GM21360 (cell line): ENCODE measurements around the gene IKZF4.
"Not testable (repeated sequence)": the region's sequence is repeated elsewhere in the genome, so short reads cannot be mapped to it uniquely, and the experiment has no call there.

Source experiments
- ATAC-seq: cut with Tn5 transposase; IDR thresholded peaks from one replicate; pipeline ENCODE4 v1.9.1; 2021; ENCODE audit warnings: mild to moderate bottlenecking, moderate library complexity; ENCODE audit not compliant: unreplicated experiment

The IKZF4 gene

GRCh38 chr12:56020423-56021184 lies at the start of gene IKZF4:
IKZF4 (plus strand) TSS chr12:56021043; CDS start chr12:56021494, 451 bp downstream.
- no peak for ATAC-seq

DNA sequence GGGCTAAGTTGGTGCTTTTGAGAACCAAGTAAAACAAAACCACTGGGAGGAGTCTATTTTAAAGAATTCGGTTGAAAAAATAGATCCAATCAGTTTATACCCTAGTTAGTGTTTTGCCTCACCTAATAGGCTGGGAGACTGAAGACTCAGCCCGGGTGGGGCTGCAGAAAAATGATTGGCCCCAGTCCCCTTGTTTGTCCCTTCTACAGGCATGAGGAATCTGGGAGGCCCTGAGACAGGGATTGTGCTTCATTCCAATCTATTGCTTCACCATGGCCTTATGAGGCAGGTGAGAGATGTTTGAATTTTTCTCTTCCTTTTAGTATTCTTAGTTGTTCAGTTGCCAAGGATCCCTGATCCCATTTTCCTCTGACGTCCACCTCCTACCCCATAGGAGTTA lies 48.8 kb upstream of the IKZF4 start:
- no peak for ATAC-seq

DNA sequence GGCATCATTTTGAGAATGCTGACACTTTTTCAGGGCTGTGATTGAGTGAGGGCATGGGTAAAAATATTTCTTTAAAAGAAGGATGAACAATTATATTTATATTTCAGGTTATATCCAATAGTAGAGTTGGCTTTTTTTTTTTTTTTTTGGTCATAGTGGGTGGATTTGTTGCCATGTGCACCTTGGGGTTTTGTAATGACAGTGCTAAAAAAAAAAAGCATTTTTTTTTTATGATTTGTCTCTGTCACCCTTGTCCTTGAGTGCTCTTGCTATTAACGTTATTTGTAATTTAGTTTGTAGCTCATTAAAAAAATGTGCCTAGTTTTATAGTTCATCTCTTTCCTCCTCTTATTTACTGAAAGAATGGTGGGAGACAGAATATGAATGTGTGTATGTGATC lies 48.4 kb upstream of the IKZF4 start:
- no peak for ATAC-seq

DNA sequence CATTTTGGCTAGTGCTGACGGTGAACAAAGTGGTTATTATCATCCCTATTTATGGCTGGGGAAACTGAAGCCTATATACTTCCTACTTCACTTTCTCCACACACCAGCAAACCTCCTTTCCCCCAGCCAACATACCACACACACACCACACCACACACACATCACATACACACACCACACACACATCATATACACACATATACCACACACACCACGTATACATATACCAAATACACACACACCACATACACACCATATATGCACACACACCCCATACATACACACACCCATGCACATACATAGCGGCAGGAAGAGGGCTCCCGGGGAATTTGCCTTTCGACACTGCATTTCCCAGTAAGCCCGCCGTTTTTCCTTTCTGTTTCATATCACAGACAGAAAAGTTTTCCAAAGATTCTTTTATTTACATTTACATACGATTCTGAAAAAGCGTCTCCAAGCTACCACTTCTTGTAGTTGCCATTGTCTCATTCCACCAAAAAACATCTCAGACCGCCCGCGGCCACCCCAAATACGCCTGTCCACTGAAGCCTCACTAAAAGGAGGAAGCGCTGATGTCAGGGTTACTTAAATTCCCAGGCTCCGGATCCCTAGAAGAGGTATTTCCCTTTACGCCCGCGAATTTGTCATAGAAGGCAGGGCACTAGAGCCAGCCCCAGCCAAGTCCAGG lies 47.8 kb upstream of the IKZF4 start:
- ATAC-seq = no peak

- ATAC-seq = peak; percentile 89
Measured at GRCh38 chr12:55973599-55974307, 47.1 kb upstream of the IKZF4 start, which contains the start of gene RAB5B. RAB5B (plus strand) TSS chr12:55974078; CDS start chr12:55986961, 12,883 bp downstream.

- peak; percentile 11 for ATAC-seq
Measured at GRCh38 chr12:55974308-55974730, 46.5 kb upstream of the IKZF4 start.

- no peak for ATAC-seq
Measured at GRCh38 chr12:55978393-55978792, 42.5 kb upstream of the IKZF4 start.

DNA sequence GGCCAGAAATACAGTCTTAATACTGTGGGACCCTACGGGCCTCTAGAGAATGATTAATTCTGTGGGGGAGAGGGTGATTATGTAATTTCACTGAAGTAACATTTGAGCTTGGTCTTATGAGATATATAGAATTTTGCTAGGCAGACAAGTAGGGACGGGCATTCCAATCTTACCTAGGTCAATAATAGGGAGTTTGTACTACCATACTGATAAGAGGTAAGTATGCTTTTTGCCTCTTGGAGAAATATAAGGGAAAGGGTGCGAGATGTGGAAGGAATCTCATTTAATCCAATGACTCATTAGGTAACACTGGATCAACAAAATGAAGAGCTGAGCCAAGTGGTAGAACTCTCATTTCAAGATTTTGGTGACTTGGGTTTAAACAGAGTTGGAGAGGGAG lies 41.8 kb upstream of the IKZF4 start:
- no peak for ATAC-seq

DNA sequence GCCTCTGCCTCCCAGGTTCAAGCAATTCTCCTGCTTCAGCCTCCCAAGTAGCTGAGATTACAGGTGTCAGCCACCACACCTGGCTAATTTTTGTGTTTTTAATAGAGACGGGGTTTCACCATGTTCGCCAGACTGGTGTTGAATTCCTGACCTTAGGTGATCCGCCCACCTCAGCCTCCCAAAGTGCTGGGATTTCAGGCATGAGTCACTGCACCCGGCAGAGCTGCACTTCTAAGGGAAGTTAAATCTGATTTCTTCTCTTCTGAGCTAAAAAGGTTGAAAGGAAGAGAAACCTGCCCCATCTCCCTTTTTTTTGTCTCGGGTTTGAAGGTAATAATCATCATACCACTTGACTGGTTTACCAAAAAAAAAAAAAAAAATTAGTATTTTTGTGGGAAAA lies 39.0 kb upstream of the IKZF4 start:
- not testable (repeated sequence) for ATAC-seq

DNA sequence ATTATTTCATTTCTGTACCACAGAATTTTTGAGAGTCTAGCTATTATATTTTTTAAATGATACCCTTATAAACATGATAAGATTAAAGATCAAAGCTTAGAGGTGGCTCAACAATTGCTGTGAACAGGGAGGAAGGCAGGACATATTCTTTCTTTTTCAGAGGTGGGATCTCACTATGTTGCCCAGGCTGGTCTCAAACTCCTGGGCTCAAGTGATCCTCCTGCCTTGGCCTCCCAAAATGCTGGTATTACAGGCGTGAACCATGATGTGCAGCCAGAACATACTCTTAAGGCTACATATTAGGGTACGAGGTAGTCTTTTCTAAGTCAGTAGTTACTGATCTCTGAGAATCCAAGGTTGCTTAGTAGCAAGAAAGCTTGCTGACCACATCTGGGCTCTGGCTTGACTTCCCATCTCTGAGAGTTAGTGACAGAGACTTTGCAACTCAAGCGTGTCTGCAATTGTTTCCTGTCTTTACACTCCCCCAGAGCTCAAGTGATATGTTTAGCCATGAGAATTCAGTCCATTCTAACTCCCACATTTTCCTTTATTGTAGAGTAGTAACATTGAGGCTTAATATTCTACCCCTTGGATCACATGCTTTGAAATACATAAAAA lies 38.4 kb upstream of the IKZF4 start:
- peak; percentile 81 for ATAC-seq

DNA sequence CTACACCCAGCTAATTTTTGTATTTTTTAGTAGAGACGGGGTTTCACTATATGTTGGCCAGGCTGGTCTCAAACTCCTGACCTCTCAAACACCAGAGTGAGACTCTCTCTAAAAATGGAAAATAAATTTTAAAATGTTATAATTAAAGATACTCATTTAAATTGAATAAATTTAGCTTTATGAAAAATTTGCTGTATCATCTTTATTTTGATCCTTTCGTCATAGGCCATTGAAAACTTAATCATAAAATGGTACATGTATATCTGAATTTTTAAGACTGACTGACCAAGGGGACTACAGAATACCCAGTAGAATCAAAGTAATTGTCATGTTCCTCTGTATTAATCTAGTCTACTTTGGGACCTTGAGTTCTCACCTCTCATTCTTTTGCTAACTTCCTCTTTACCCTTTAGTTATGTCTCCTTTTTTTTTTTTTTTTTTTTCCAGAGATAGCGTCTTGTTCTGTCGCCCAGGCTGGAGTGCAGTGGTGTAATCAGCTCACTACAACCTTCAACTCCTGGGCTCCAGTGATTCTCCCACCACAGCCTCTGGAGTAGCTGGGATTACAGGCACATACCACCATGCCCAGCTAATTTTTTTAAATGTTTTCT lies 37.5 kb upstream of the IKZF4 start:
- ATAC-seq = no peak

DNA sequence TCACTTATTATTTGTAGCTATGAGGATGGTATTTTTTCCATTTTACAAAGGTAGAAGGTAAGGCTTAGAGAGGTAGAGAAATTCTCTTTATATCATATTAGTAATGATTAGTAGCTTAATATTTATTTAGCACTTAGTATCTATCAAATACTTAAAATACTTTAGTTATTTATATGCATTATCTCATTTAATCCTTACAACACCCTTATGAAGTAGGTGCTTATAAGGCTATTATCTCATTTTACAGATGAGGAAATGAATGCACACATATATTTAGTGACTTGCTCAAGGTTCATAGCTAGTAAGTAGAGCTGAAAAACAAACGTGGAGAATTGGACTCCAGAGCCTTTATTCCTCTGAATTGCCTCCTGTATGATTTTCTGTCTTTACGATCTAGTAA lies 36.0 kb upstream of the IKZF4 start:
- no peak for ATAC-seq

DNA sequence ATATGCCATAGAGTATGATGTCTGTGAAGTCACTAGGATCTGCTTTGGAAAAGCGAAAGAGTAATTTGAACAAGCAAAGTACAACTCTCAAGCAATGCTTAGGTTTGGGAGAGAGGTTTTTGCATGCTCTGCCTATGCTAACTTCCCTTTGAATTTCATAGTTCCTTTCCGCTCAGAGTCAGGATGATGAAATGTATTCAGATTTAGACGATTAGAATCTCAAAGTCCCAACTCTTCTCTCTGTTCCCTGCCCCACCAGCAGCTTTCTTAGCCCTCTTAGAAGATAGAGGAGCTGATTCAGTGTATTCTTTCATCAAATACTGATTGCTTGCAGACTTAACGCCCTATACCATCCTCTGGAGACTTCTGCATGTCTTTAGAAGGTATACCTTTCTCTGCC lies 35.5 kb upstream of the IKZF4 start:
- ATAC-seq = no peak

DNA sequence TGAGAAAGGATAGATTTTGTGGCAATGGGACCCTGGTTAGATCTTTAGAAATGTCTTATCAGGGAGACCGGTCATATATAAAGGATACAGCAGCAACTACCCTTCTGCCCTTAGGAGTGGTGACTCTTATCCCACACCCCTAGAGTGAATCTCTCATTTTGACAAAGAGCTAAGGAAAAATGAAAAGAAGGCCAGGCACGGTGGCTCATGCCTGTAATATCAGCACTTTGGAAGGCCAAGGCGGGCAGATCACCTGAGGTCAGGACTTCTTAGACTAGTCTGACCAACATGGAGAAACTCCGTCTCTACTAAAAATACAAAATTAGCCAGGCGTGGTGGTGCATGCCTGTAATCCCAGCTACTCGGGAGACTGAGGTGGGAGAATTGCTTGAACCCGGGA lies 34.9 kb upstream of the IKZF4 start:
- not testable (repeated sequence) for ATAC-seq

GRCh38 chr12:55991110-55991509 lies 29.7 kb upstream of the IKZF4 start:
- no peak for ATAC-seq

DNA sequence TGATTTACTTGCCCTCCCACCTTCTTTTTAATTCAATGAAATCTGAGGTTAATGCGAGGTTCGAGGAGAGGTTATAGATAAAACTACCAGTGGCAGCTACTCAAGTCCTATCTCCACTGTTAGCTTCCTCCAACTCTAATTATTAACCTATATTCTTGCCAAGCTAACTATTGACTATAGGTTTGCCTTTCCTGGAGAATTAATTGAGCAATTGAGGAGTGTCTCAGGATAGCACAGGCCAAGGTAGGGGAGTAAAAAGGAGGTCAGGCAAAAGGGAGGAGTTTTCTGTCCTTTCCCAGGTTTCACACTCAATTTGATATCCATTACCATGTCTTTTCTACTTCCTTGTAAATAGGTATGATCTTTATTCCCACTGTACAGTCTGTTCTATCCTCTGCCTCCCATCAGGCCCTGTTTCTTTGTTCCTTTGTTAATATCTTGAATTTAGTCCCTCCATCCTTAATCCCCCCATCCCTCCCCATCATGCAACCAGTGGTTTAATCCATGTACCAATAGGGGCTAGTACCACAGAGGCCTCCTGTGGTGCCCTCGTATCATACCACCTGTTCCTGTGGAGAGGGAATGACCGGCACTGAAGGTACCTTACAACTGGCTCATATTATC lies 27.5 kb upstream of the IKZF4 start:
- ATAC-seq = no peak

GRCh38 chr12:55995366-55995765 lies 25.5 kb upstream of the IKZF4 start:
- ATAC-seq = no peak

DNA sequence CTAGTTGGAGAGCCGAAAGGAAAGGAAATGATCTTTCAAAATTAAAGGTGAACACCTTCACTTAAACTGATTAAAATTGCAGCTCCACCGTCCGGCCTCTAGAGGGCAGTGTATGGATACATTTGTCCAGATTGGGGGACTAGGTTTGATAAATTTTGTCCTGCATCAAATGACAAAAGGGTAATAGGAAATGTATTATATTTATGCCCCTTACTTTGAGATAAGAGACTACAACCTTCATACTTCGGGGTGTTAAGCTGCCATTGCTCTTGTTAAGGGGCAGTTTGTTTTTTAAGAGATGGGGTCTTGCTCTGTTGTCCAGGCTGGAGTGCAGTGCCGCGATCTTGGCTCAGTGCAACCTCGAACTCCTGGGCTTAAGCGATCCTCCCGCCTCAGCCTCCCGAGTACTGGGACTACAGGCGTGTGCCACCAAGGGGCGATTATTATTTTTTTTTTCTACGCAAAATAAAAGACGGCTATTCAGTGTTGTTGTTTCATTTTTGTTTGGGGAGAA lies 24.6 kb upstream of the IKZF4 start:
- ATAC-seq = no peak

DNA sequence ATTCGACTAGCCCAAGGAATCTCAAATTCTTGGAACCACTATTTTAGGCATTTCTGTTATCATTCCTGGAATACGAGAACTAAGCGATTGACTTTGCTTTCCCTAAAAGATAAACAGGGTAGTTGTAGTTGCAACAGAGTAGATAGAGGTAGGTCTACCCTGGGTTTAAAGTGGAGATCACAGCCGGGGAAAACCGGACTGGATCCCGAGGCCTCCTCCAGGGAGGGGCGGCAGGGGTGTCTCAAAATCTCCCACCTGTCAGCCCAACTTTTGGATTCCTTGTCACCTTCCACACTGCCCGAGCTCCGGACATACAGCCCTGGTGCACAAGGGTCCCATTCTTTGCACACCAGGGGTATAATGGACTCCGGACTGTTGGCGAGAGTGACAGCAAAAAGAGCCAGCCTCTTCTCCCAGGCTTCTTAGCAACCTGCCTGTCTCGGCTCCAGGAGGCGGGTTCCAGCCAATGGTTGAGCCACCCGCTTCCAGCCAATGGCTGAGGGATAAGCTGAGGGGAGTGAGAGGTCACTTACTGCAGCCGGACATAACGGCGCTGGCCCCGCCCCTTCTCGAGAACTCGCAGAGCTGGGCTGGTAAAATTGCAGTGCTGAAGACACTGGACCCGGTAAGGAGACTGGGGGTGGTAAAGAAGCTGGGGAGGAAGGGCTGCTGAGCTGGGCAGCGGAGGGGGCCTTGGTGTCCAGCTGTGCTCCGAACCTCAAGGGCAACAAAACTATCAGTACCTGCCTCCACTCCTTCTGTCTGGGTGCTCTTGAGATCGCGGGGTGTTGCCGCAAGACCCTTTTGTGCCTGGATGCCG lies 23.9 kb upstream of the IKZF4 start, which contains the start of gene SUOX:
Gene SUOX, plus strand, starts transcription at position 562 of the 820 bp plus-strand sequence. CDS start 4,946 bp downstream, outside the sequence.
- ATAC-seq = peak; percentile 98
